GM12892 (cell line): ENCODE measurements around the gene C16orf90.

Experiments used
- POLR2A ChIP-seq: IDR thresholded peaks from 2 replicates; pipeline ENCODE4 v1.6.1; 2011; ENCODE audit warnings: low read depth, low read length, control low read depth
- POLR2AphosphoS5 ChIP-seq: IDR thresholded peaks from 2 replicates; pipeline ENCODE4 v1.6.1; 2011; ENCODE audit warnings: low read depth, low read length, control low read depth
- TAF1 ChIP-seq: IDR thresholded peaks from 2 replicates; pipeline ENCODE4 v1.6.1; 2011; ENCODE audit warnings: low read depth, mild to moderate bottlenecking, control low read depth, low read length, borderline replicate concordance

DNA sequence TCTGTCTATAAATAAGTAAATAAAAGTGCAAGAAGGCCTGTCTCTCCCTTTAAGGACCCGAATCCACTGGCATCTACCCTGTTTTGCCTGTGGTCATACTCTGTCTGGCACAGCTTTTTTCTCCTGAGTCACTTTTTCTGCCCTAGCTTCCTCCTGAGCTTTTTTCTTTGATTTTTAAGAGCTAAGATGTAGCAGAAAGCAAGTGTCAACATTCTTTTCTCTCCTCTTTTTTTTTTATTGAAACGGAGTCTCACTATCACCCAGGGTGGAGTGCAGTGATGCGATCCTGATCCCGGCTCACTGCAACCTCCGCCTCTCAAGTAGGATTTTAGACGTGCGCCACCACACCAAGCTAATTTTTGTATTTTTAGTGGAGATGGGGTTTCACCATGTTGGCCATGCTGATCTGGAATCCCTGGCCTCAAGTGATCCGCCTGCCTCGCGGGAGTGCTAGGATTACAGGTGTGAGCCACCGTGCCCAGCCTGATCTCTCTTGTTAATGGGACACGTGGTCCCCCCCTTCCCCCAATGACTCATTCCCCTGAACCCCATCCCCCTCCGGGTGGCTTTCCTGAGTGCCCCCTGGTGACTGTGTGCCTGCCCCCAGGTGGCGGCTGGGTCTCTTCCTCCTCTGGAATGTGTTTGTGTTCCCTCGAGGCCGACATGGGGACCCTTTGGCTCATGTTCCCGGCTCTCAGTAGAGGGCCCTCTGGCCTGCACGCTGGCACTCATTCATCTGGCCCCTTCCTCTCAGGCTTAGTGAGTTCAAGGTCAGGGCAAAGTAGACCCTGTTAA lies 14.2 kb downstream of the C16orf90 start:
- no peak for TF ChIP-seq TAF1
- TF ChIP-seq POLR2A, result no peak
- no peak for TF ChIP-seq POLR2AphosphoS5
